ENCODE data around the gene NME8. TPM values are rescaled to one million over a fixed set of nuclear protein-coding genes. Genes with fewer than 3 reads are reported as not detected.

NME8 gene
- total RNA-seq, 1 experiment from 2014 or later = not detected

DNA sequence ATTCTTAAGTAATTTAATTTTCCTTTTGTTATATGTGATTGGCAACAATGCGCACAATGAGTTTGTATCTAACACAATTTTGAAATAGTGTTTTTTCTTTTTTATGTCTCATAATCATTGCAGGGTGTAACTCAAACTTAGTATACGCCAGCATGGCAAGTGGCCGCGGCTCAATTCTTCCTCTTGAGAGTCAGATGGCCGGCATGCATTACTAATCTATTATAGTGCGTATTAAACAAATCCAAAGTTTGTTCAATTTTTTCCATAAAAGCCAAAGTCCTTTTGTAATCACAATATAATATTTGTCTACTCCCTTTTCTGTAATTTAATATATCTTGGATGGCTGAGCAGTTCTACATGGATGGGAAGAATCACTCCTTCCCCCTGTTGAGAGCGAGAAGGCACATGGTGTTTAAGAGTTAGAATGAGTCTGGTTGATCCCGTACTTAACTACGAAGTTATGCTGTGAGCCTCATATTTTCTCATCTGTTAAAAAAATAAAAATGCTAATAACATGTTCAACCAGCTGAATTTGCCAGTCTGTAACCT lies 84.7 kb downstream of the NME8 start:
- Histone ChIP-seq H3K36me3 (no peaks in the 10 kb centered on the region), H3K27ac (no peak overlapping the region), H3K4me1 (no peaks in the 10 kb centered on the region; the same call in 1 of the 2 replicates), H3K4me3 (no peak overlapping the region), H3K27me3 (no peaks in the 10 kb centered on the region), H3K9me3 (replicated peaks) (no peaks in the 10 kb centered on the region; the same call in 1 of the 2 replicates)
- no peak for DNase-seq

GRCh38 chr7:37942934-37943610 lies 94.7 kb downstream of the NME8 start:
- peak; percentile 88 to 90 for DNase-seq
- Histone ChIP-seq H3K36me3 (no peaks in the 10 kb centered on the region), H3K9me3 (replicated peaks) (0 out of 2 replicates have a peak, but pooled peaks cover 2% of the 10 kb centered on the region), H3K4me1 (peaks cover 34% of the 10 kb centered on the region), H3K4me3 (peak overlapping the region; percentile 6), H3K27ac (peak overlapping the region; percentile 90), H3K27me3 (no peaks in the 10 kb centered on the region)

- H3K36me3 ChIP-seq = no peaks in the 10 kb centered on the region
- peaks cover 34% of the 10 kb centered on the region for H3K4me1 ChIP-seq
- H3K27ac ChIP-seq = peak overlapping the region; percentile 90
- H3K27me3 ChIP-seq = no peaks in the 10 kb centered on the region
- peak; percentile 78 to 88 for DNase-seq
- H3K9me3 ChIP-seq (replicated peaks) = 0 out of 2 replicates have a peak, but pooled peaks cover 2% of the 10 kb centered on the region
- peak overlapping the region; percentile 22 for H3K4me3 ChIP-seq
Observed at GRCh38 chr7:37943905-37944736, 95.7 kb downstream of the NME8 start.

DNA sequence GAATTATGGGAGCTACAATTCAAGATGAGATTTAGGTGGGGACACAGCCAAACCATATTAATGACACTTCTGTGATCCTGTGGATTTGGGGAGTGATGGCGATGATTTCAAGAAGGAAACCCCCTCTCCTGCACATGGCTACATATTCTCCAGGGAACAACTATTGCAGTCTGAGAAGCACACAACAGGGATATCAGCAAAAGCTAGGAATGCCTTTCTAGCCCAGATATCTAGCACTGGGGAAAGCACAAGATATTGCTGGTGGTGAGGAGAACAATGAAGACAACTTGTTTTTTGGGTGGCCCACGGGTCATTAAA lies 96.3 kb downstream of the NME8 start:
- Histone ChIP-seq H3K27me3 (no peaks in the 10 kb centered on the region), H3K4me1 (peaks cover 34% of the 10 kb centered on the region), H3K4me3 (peak overlapping the region; percentile 22), H3K36me3 (no peaks in the 10 kb centered on the region), H3K9me3 (replicated peaks) (0 out of 2 replicates have a peak, but pooled peaks cover 2% of the 10 kb centered on the region), H3K27ac (peak overlapping the region; percentile 90)
- DNase-seq = no peak

GRCh38 chr7:37945336-37945735 lies 96.9 kb downstream of the NME8 start:
- H3K36me3 ChIP-seq = no peaks in the 10 kb centered on the region
- peak; percentile 31 to 47 for DNase-seq
- H3K4me3 ChIP-seq = no peak overlapping the region
- H3K4me1 ChIP-seq = peaks cover 34% of the 10 kb centered on the region
- H3K27me3 ChIP-seq = no peaks in the 10 kb centered on the region
- 0 out of 2 replicates have a peak, but pooled peaks cover 2% of the 10 kb centered on the region for H3K9me3 ChIP-seq (replicated peaks)
- H3K27ac ChIP-seq = peak overlapping the region; percentile 90

GRCh38 chr7:37947138-37947940 lies 98.9 kb downstream of the NME8 start:
- Histone ChIP-seq H3K4me3 (no peak overlapping the region), H3K27me3 (no peaks in the 10 kb centered on the region), H3K27ac (no peak overlapping the region), H3K9me3 (replicated peaks) (0 out of 2 replicates have a peak, but pooled peaks cover 2% of the 10 kb centered on the region), H3K36me3 (no peaks in the 10 kb centered on the region), H3K4me1 (peaks cover 29% of the 10 kb centered on the region)
- DNase-seq = no peak

DNA sequence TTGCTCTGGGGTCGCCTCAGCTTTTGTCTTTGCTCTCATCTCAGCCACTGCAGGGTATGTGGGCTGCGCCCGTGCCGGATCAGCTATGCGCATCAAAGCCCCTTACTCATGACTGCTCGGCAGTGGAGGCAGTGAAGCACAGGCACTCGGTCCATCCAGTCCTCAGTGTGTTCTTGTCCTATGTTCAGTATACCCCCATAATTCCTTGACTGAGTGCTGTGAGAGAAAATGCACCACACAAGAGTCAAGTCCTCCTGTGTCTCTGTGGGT lies 99.5 kb downstream of the NME8 start:
- no peak for DNase-seq
- H3K4me1 ChIP-seq = peaks cover 26% of the 10 kb centered on the region
- 0 out of 2 replicates have a peak, but pooled peaks cover 2% of the 10 kb centered on the region for H3K9me3 ChIP-seq (replicated peaks)
- no peaks in the 10 kb centered on the region for H3K27me3 ChIP-seq
- no peaks in the 10 kb centered on the region for H3K36me3 ChIP-seq
- H3K27ac ChIP-seq = no peak overlapping the region
- H3K4me3 ChIP-seq = no peak overlapping the region

Other genes with a start within 250 kb of the NME8 start
- gene GPR141, start 164.8 kb upstream of the NME8 start, total RNA-seq (2014; rRNA removed; shearing (Covaris generic)) = not detected in 2 replicates
- gene SFRP4, start 68.2 kb downstream of the NME8 start, total RNA-seq (2014; rRNA removed; shearing (Covaris generic)) = 4.4 and 5.6 TPM in 2 replicates
- gene EPDR1, start 72.0 kb downstream of the NME8 start, total RNA-seq (2014; rRNA removed; shearing (Covaris generic)) = 20.2 and 23.3 TPM in 2 replicates

All from SJCRH30 (cell line).